ENCODE results near the gene NFAM1.

DNA sequence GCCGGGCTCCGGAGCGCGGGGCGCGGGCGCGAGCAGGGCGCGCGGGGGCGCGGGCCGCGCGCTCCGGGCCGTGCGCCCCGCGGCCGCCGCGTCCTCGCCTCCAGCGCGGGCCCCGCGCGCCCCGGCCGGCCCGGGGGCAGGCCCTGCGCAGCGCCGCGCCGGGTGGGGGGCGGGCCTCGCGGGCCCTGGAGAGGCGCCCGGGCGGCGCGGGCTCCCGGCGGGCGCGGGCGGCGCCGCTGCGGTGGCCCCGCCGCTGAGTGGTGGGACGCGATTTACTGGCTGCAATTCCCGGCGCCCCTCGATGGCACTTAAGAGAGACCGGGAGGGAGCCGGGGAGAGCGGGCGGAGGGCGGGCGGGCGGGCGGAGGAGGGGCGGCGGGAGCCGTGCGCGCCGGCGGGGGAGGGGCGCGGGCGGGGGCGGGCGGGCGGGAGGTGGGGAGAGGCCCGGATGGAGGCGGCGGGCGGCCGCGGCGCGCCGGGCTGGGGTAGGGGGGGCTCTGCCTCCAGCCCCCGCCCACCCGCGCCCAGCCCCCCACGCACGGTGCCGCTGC lies 88.6 kb downstream of the NFAM1 start:
- no peak for TF ChIP-seq EGR1 (IDR thresholded peaks at IDR 0.05; ENCODE audit: low read depth in 2 of 2)
- TF ChIP-seq, protein P1, sequence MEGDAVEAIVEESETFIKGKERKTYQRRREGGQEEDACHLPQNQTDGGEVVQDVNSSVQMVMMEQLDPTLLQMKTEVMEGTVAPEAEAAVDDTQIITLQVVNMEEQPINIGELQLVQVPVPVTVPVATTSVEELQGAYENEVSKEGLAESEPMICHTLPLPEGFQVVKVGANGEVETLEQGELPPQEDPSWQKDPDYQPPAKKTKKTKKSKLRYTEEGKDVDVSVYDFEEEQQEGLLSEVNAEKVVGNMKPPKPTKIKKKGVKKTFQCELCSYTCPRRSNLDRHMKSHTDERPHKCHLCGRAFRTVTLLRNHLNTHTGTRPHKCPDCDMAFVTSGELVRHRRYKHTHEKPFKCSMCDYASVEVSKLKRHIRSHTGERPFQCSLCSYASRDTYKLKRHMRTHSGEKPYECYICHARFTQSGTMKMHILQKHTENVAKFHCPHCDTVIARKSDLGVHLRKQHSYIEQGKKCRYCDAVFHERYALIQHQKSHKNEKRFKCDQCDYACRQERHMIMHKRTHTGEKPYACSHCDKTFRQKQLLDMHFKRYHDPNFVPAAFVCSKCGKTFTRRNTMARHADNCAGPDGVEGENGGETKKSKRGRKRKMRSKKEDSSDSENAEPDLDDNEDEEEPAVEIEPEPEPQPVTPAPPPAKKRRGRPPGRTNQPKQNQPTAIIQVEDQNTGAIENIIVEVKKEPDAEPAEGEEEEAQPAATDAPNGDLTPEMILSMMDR (IDR thresholded peaks at IDR 0.05; ENCODE audit: low read depth, low read length, missing input control), result no peak
- TF ChIP-seq RAD21 (IDR thresholded peaks at IDR 0.05), result no peak
- no peak for TF ChIP-seq YY1 (IDR thresholded peaks at IDR 0.05)
- TF ChIP-seq, protein P2, sequence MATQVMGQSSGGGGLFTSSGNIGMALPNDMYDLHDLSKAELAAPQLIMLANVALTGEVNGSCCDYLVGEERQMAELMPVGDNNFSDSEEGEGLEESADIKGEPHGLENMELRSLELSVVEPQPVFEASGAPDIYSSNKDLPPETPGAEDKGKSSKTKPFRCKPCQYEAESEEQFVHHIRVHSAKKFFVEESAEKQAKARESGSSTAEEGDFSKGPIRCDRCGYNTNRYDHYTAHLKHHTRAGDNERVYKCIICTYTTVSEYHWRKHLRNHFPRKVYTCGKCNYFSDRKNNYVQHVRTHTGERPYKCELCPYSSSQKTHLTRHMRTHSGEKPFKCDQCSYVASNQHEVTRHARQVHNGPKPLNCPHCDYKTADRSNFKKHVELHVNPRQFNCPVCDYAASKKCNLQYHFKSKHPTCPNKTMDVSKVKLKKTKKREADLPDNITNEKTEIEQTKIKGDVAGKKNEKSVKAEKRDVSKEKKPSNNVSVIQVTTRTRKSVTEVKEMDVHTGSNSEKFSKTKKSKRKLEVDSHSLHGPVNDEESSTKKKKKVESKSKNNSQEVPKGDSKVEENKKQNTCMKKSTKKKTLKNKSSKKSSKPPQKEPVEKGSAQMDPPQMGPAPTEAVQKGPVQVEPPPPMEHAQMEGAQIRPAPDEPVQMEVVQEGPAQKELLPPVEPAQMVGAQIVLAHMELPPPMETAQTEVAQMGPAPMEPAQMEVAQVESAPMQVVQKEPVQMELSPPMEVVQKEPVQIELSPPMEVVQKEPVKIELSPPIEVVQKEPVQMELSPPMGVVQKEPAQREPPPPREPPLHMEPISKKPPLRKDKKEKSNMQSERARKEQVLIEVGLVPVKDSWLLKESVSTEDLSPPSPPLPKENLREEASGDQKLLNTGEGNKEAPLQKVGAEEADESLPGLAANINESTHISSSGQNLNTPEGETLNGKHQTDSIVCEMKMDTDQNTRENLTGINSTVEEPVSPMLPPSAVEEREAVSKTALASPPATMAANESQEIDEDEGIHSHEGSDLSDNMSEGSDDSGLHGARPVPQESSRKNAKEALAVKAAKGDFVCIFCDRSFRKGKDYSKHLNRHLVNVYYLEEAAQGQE (IDR thresholded peaks at IDR 0.05), result no peak
- no peak for TF ChIP-seq JUND (IDR thresholded peaks at IDR 0.05)
- TF ChIP-seq GABPA (IDR thresholded peaks at IDR 0.05 in 1 of 2, conservative IDR thresholded peaks at IDR 0.05 in 1 of 2), result no peak
- TF ChIP-seq, protein P3, sequence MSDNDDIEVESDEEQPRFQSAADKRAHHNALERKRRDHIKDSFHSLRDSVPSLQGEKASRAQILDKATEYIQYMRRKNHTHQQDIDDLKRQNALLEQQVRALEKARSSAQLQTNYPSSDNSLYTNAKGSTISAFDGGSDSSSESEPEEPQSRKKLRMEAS (IDR thresholded peaks at IDR 0.05), result no peak
- no peak for TF ChIP-seq RXRA (IDR thresholded peaks at IDR 0.05)
- TF ChIP-seq, protein P4, sequence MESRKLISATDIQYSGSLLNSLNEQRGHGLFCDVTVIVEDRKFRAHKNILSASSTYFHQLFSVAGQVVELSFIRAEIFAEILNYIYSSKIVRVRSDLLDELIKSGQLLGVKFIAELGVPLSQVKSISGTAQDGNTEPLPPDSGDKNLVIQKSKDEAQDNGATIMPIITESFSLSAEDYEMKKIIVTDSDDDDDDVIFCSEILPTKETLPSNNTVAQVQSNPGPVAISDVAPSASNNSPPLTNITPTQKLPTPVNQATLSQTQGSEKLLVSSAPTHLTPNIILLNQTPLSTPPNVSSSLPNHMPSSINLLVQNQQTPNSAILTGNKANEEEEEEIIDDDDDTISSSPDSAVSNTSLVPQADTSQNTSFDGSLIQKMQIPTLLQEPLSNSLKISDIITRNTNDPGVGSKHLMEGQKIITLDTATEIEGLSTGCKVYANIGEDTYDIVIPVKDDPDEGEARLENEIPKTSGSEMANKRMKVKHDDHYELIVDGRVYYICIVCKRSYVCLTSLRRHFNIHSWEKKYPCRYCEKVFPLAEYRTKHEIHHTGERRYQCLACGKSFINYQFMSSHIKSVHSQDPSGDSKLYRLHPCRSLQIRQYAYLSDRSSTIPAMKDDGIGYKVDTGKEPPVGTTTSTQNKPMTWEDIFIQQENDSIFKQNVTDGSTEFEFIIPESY (IDR thresholded peaks at IDR 0.05), result no peak
- no peak for TF ChIP-seq FOXA2 (IDR thresholded peaks at IDR 0.05)
- TF ChIP-seq FOXA1 (IDR thresholded peaks at IDR 0.05), result no peak
- TF ChIP-seq TAF1 (conservative IDR thresholded peaks at IDR 0.05), result no peak
- TF ChIP-seq HNF4A (conservative IDR thresholded peaks at IDR 0.05), result no peak

Measured in liver (tissue), 3 donors.